GM19395 (cell line): Measurements from ENCODE around the gene PNMA6E.
A peak's percentile ranks its signal among the peaks of the same experiment; 100 is the strongest.
"Not testable (repeated sequence)": the region's sequence is repeated elsewhere in the genome, so short reads cannot be mapped to it uniquely, and the experiment has no call there.

Experiments
- ATAC-seq: cut with Tn5 transposase; IDR thresholded peaks from one replicate; pipeline ENCODE4 v1.9.1; 2021; ENCODE audit warnings: mild to moderate bottlenecking, moderate library complexity; ENCODE audit not compliant: unreplicated experiment

The PNMA6E gene

GRCh38 chrX:153409414-153410101, 8.4 kb upstream of the PNMA6E start:
- ATAC-seq, result no peak

GRCh38 chrX:153408871-153409351, 7.8 kb upstream of the PNMA6E start:
- no peak for ATAC-seq

GRCh38 chrX:153408221-153408721, 7.1 kb upstream of the PNMA6E start:
- no peak for ATAC-seq

- ATAC-seq, result no peak
Measured at GRCh38 chrX:153407736-153408135, 6.6 kb upstream of the PNMA6E start.

- no peak for ATAC-seq
Measured at GRCh38 chrX:153406903-153407302, 5.8 kb upstream of the PNMA6E start.

GRCh38 chrX:153406011-153406410, 4.9 kb upstream of the PNMA6E start:
- no peak for ATAC-seq

GRCh38 chrX:153405426-153405825, 4.3 kb upstream of the PNMA6E start:
- ATAC-seq, result no peak

GRCh38 chrX:153404333-153404732, 3.2 kb upstream of the PNMA6E start:
- ATAC-seq, result not testable (repeated sequence)

- ATAC-seq, result peak; percentile 54
Measured at GRCh38 chrX:153400146-153401132, 711 bp downstream of the PNMA6E start.

GRCh38 chrX:153398275-153398960, 2.7 kb downstream of the PNMA6E start:
- ATAC-seq, result no peak

GRCh38 chrX:153397256-153397960, 3.7 kb downstream of the PNMA6E start:
- ATAC-seq, result no peak

- no peak for ATAC-seq
Measured at GRCh38 chrX:153396320-153397195, 4.6 kb downstream of the PNMA6E start.

- ATAC-seq, result no peak
Measured at GRCh38 chrX:153395613-153396319, 5.4 kb downstream of the PNMA6E start.

- ATAC-seq, result no peak
Measured at GRCh38 chrX:153394612-153395011, 6.5 kb downstream of the PNMA6E start.

GRCh38 chrX:153392642-153393321, 8.4 kb downstream of the PNMA6E start:
- no peak for ATAC-seq

- ATAC-seq, result not testable (repeated sequence)
Measured at GRCh38 chrX:153389460-153389768, 11.7 kb downstream of the PNMA6E start.

- no peak for ATAC-seq
Measured at GRCh38 chrX:153388722-153389459, 12.3 kb downstream of the PNMA6E start.
